ENCODE data around the gene BRWD1. TPM values are rescaled to one million over a fixed set of nuclear protein-coding genes. Genes with fewer than 3 reads are reported as not detected.

Gene BRWD1
- polyA plus RNA-seq, 3 donors: 12.1 to 16.8 (median 12.7) TPM

DNA sequence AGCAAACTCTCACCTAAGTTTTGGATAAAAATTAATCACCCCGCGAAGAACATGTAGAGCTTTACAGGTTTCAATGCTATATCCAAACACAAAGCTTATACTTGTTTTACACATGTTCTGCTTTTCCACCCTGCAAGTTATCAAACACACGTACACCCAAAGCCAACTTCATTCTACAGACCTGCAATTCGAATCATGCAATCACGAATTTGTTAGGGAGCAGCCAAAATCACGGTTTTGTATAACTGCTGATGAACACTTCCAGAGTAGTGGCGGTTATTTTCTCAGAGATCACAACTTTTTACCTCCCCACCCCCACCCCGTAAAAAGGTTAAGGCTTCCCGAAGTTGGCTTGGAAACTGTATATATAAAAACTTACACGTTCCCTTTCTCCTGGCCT is 34.1 kb upstream of the BRWD1 start:
- intact Hi-C loops (cut with micrococcal nuclease): loop anchor here (2.0 to 5.0 kb wide), 3 partner anchors 35 to 41 kb away; partner anchors contain the start of gene BRWD1 (in 1 of the 2)
- H3K4me1 Mint-ChIP-seq: peaks cover 33% of the 10 kb centered on the region

DNA sequence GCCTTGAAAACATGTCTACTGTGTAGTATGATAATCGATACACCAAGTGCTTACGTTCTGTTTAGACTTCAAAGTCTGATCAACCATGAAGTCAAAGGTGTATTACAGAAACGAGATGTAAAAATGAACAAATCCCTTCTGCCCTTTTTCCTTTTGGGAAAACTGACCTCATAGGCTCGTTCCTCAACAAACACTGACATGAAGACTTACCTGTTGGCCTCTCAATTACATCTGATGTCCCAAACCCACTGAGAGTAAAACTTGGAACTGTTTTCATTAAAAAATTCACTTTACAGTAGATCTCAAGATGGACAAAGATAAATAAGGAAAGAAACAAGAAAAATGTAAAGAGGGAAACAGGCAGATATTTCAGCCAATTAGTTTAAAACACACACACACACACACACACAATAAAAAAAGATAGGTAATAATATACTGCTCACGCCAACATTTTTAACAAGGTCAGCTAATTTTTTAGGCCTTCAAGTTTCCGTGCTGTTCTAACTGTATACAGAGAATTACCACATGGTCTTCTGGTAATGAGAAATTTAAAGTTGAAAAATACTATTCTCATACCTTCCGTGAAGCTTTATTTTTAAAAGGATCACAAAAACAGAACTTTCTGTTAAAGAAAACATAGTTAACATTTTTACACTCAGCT is 33.4 kb upstream of the BRWD1 start:
- H2AFZ ChIP-seq (ENCODE audit: insufficient read depth, low read depth, low read length, poor library complexity, severe bottlenecking): no peak overlapping the region
- H3K27me3 ChIP-seq (ENCODE audit: control insufficient read depth in 2 of 2, insufficient read depth in 2 of 2, low read length in 2 of 2): no peaks in the 10 kb centered on the region
- peaks cover 22 to 36% of the 10 kb centered on the region in 2 donors for H3K4me1 ChIP-seq (ENCODE audit: control insufficient read depth in 1 of 2, insufficient read depth in 2 of 2, low read length in 2 of 2)
- H3K4me3 ChIP-seq (replicated peaks in 1 of 3; ENCODE audit: low read depth in 2 of 3, low read length in 3 of 3): peak overlapping the region in 1 of 3 experiments; percentile 96
- H3K79me2 ChIP-seq (ENCODE audit: insufficient read depth, low read length): peaks cover 53% of the 10 kb centered on the region
- no peak for DNase-seq
- Mint-ChIP-seq H3K4me3 (no peak overlapping the region), H3K9me3 (no peaks in the 10 kb centered on the region), H3K27ac (peak overlapping the region in 6 of 7 donors; percentile 35 to 88 (median 63)), H3K4me1 (peaks cover 33% of the 10 kb centered on the region), H3K27me3 (ENCODE audit: low read depth in 3 of 3) (peaks cover 0 to 3% (median 0%) of the 10 kb centered on the region in 3 donors), H3K36me3 (peaks cover 26 to 28% of the 10 kb centered on the region in 2 donors)
- intact Hi-C loops (cut with micrococcal nuclease): loop anchor here (2.0 to 5.0 kb wide), 3 partner anchors 34 to 42 kb away; partner anchors contain the start of gene BRWD1 (in 1 of the 2)
- H3K4me2 ChIP-seq (replicated peaks; ENCODE audit: extremely low read depth, low read length, poor library complexity, severe bottlenecking): peak overlapping the region; percentile 83
- peaks cover 11 to 21% of the 10 kb centered on the region in 2 donors for H3K36me3 ChIP-seq (replicated peaks in 1 of 2; ENCODE audit: control insufficient read depth in 1 of 2, insufficient read depth in 2 of 2, low read length in 2 of 2)
- WGBS (ENCODE audit: insufficient coverage): no CpG with 5 or more reads among the region's 7 CpGs
- H4K20me1 ChIP-seq (ENCODE audit: insufficient read depth, low read length): no peaks in the 10 kb centered on the region
- TF ChIP-seq, protein P1, sequence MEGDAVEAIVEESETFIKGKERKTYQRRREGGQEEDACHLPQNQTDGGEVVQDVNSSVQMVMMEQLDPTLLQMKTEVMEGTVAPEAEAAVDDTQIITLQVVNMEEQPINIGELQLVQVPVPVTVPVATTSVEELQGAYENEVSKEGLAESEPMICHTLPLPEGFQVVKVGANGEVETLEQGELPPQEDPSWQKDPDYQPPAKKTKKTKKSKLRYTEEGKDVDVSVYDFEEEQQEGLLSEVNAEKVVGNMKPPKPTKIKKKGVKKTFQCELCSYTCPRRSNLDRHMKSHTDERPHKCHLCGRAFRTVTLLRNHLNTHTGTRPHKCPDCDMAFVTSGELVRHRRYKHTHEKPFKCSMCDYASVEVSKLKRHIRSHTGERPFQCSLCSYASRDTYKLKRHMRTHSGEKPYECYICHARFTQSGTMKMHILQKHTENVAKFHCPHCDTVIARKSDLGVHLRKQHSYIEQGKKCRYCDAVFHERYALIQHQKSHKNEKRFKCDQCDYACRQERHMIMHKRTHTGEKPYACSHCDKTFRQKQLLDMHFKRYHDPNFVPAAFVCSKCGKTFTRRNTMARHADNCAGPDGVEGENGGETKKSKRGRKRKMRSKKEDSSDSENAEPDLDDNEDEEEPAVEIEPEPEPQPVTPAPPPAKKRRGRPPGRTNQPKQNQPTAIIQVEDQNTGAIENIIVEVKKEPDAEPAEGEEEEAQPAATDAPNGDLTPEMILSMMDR (IDR thresholded peaks at IDR 0.05): no peak
- H3K9ac ChIP-seq (ENCODE audit: insufficient read depth, low read length, poor library complexity, severe bottlenecking): no peak overlapping the region
- no peaks in the 10 kb centered on the region for H3K9me3 ChIP-seq (replicated peaks in 1 of 2; ENCODE audit: control insufficient read depth in 1 of 2, insufficient read depth in 1 of 2, low read length in 2 of 2)
- H3K27ac ChIP-seq (ENCODE audit: low read depth in 1 of 2, low read length in 2 of 2): peak overlapping the region in 1 of 2 donors; percentile 53

More for the DNA sequence above, 34.1 kb upstream of the BRWD1 start:
- peaks cover 53% of the 10 kb centered on the region for H3K79me2 ChIP-seq (ENCODE audit: insufficient read depth, low read length)
- H3K9me3 Mint-ChIP-seq: no peaks in the 10 kb centered on the region
- peak overlapping the region; percentile 88 to 94 (median 93) for H3K27ac Mint-ChIP-seq
- WGBS (ENCODE audit: insufficient coverage): 0% methylated on average over 5 of the region's 10 CpGs
- H3K9ac ChIP-seq (ENCODE audit: insufficient read depth, low read length, poor library complexity, severe bottlenecking): peak overlapping the region; percentile 87
- H3K27me3 Mint-ChIP-seq (ENCODE audit: low read depth in 3 of 3): peaks cover 0 to 3% (median 0%) of the 10 kb centered on the region in 3 donors
- H2AFZ ChIP-seq (ENCODE audit: insufficient read depth, low read depth, low read length, poor library complexity, severe bottlenecking): peak overlapping the region; percentile 80
- peak overlapping the region; percentile 90 to 92 for H3K4me3 Mint-ChIP-seq
- H3K4me3 ChIP-seq (replicated peaks in 1 of 3; ENCODE audit: low read depth in 2 of 3, low read length in 3 of 3): peak overlapping the region; percentile 71 to 96 (median 81)
- peaks cover 20 to 21% of the 10 kb centered on the region in 2 donors for H3K36me3 Mint-ChIP-seq
- no peaks in the 10 kb centered on the region for H4K20me1 ChIP-seq (ENCODE audit: insufficient read depth, low read length)
- H3K4me1 ChIP-seq (ENCODE audit: control insufficient read depth in 1 of 2, insufficient read depth in 2 of 2, low read length in 2 of 2): peaks cover 22 to 36% of the 10 kb centered on the region in 2 donors
- TF ChIP-seq, protein P1 (IDR thresholded peaks at IDR 0.05): no peak
- H3K36me3 ChIP-seq (replicated peaks in 1 of 2; ENCODE audit: control insufficient read depth in 1 of 2, insufficient read depth in 2 of 2, low read length in 2 of 2): peaks cover 8 to 13% of the 10 kb centered on the region in 2 donors
- peak overlapping the region; percentile 83 for H3K4me2 ChIP-seq (replicated peaks; ENCODE audit: extremely low read depth, low read length, poor library complexity, severe bottlenecking)
- no peak for DNase-seq
- H3K27ac ChIP-seq (ENCODE audit: low read depth in 1 of 2, low read length in 2 of 2): peak overlapping the region in 1 of 2 donors; percentile 93
- H3K9me3 ChIP-seq (replicated peaks in 1 of 2; ENCODE audit: control insufficient read depth in 1 of 2, insufficient read depth in 1 of 2, low read length in 2 of 2): no peaks in the 10 kb centered on the region
- H3K27me3 ChIP-seq (ENCODE audit: control insufficient read depth in 2 of 2, insufficient read depth in 2 of 2, low read length in 2 of 2): no peaks in the 10 kb centered on the region

All from CD14-positive monocyte (primary cell).